KOPT-K1 (cell line): Measurements from ENCODE around the gene PRKAG2.

ENCODE experiments used
- H3K27ac ChIP-seq: fragments of 200-600 bp; sonication (generic); 2 replicates; pipeline ENCODE4 v1.5.1; 2016; ENCODE audit warnings: antibody characterized with exemption, mild to moderate bottlenecking, low read depth, low read length; ENCODE audit not compliant: poor library complexity, severe bottlenecking
- H3K36me3 ChIP-seq: fragments of 200-600 bp; sonication (generic); 2 replicates; pipeline ENCODE4 v1.5.1; 2017; ENCODE audit warnings: antibody characterized with exemption, mild to moderate bottlenecking, low read length, moderate library complexity; ENCODE audit not compliant: insufficient read depth
- H3K9me3 ChIP-seq: fragments of 200-600 bp; sonication (generic); 2 replicates; pipeline ENCODE4 v1.5.1; 2017; ENCODE audit warnings: antibody characterized with exemption, low read length, mild to moderate bottlenecking; ENCODE audit not compliant: insufficient read depth, poor library complexity, severe bottlenecking

PRKAG2 gene

DNA sequence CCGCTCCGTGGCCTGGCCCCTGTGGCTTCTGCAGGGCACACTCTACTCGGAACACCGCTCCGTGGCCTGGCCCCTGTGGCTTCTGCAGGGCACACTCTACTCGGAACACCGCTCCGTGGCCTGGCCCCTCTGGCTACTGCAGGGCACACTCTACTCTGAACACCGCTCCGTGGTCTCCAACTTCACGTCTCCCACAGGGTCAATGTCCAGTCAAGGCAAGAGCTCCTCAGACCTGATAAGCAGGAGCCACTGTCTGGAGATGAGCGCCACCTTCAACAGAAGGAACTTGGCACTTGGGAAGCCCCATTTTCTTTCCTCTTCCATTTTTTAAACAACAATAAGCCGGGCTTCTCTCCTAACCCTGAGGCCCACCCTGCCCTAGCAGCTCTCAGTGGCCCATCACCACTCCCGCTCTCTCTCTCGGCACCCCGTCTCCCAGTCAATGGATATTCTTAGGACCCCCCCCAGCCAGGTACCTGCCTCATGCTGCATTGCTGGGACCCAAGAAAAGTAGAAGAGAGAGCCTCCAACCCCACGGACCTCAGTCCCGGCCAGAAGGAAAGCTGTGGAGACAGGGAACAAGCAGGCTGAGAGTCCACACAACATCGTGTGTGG is 56.3 kb downstream of the PRKAG2 start:
- no peaks in the 10 kb centered on the region for H3K36me3 ChIP-seq
- no peak overlapping the region for H3K27ac ChIP-seq
- no peaks in the 10 kb centered on the region for H3K9me3 ChIP-seq

DNA sequence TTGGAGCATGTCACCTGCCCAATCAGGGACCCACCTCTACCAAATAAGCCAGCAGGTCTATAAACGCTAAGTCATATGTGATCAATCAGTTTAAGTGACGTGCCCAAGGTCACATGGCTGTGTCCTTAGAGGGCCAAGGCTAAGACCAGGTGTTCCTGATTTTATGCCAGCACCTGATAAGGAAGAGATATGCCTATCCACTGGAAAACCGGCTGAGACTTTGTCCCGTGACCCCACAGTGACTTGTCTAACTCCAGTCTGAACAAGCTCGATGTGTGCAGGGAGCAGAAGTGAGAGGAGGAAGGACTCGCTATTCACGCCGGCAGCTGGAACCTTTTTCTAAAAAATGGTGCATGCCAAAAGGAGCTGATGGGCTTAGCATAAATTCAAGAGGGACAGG is 57.0 kb downstream of the PRKAG2 start:
- H3K27ac ChIP-seq = no peak overlapping the region
- no peaks in the 10 kb centered on the region for H3K36me3 ChIP-seq
- no peaks in the 10 kb centered on the region for H3K9me3 ChIP-seq

DNA sequence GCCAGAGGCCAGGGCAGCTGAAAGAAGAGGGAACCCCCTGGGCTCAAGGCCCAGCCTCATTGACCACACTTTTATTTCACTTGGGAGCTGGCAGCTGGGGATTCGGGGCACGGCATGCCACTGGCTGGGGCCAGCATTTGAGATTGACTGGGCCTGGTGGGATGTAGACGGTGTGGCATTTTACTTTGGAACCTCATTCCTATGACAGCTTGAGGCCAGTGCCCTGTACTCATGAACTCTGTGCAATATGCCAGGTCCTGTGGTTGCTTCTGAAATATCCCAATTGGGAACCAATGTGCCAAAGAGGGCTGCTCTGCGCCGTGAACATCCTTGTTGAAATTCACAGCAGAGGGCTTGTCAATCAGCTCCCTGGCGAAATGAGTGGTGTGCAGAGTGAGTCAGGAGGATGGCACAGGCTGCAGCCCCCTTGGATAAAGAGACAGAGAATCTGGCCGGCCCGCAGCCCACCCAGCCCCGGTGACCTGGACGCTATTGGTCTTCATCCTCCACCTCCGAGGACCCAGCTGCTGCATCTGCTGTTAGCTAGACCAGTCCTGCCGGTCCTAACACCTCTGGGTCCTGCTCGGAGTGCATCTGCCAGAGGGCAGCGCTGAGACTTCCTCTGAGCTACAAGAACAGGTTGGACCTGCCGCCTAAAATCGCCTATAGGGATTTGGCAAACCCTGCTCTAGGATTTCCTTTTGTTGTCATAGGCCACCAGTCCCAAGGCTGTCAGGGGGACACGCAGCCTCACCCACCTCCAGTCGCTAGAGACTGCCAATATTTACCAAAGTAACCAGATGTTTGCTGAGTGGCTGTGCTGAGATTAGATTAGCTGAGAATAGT is 58.0 kb downstream of the PRKAG2 start:
- Histone ChIP-seq H3K9me3 (no peaks in the 10 kb centered on the region), H3K27ac (no peak overlapping the region), H3K36me3 (no peaks in the 10 kb centered on the region)

DNA sequence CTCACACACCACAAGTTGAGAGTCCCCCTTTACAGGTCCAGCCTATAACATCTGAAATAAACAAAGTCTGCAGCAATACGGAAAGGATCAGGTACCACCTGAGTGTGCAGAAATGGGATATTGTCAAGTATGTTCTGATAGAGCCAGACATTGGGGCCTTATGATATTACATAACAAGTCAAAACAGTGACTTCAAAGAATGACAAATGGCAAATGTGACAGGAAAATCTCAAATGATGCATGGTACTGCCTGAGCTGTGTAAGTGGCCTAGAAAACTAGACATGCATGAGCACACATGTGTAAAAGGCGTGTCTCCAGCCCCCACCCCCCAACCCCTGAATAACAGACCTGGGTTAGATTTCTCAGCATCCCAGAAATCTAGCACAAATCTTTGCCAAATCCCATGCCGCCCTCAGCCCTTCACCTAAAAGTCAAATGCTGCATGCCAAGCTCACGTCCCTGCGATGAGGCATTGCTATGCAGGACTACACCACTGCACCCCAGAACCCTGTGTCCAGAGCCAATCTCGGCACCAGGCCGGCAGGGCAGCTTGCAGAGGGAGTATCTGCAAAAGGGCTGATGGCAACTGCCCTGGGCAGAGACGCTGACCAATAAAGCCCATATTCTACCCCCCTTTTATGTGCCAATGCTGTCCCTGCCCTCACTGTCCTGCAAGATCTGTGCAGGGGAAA is 58.8 kb downstream of the PRKAG2 start:
- Histone ChIP-seq H3K36me3 (no peaks in the 10 kb centered on the region), H3K27ac (no peak overlapping the region), H3K9me3 (no peaks in the 10 kb centered on the region)

DNA sequence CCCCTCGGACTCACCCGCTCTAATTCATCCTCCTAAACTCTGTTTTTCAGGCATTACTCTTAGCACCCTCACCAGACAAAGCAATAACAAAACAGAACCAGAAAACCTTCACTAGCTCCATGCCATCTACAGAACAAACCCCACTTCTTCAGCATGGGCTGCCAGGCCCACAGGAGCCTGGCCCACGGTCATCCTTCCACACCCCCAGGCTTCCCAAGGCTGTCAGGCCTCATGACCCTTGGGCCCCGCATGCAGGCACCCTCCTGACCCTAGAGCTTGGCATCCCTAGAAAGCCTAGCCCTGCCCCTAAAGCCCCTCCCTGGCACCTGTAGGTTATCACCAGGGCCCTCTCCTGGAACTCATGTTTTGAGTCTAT is 59.6 kb downstream of the PRKAG2 start:
- no peaks in the 10 kb centered on the region for H3K9me3 ChIP-seq
- no peaks in the 10 kb centered on the region for H3K36me3 ChIP-seq
- H3K27ac ChIP-seq = no peak overlapping the region

DNA sequence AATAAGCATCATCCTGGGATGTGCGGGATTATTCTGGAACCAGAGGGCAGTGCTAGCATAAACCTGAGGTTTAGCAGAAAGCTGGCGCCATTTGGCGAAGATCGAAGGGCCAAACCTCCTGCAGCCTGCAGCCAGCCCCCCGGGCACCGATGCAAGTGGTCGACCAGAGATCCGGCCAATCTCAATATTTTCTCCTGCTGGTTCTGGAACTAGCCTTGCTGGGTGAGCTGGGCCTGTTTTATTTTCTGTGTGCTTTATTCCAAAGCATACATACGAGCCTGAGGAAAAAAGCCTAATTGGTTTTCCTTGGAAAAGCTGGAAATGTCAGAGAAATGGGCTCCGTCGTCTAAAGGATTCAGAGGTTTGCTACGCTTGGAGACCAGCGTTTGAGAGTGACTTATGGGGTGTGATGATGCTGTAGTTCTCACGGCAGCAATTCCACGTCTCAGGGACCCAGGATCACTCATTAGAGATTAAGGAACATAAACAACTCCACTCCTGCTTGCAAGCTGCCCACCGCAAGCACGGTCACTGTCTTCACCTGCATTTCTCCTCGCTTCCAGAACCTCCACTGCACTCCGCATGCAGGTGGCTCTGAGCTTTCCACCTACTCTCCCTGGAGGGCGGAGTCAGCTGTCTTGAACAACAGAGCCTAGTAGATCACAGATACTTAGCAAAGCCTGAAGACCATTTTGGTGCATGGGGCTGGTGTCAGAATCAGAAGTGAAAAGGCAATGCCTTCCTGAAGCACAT is 60.2 kb downstream of the PRKAG2 start:
- H3K9me3 ChIP-seq = no peaks in the 10 kb centered on the region
- H3K27ac ChIP-seq = no peak overlapping the region
- no peaks in the 10 kb centered on the region for H3K36me3 ChIP-seq

DNA sequence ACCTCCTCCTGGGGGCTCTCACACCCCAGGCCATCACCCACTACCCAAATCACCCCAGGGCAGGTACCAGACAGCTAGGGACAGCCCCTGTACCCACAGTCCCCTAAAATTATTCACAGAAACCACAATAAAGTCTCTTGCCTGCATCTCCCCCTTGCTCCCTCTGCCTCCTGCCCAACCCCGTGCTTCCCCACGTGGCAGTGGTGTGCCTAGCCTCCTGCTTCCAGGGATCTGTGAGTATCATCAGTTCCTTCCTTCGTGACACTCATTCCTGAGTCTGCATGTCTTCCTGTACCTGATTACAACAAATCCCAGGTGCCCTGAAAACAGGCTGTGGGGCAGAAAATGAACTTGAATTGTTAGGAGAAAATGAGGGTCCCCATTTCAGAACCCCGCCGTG is 61.5 kb downstream of the PRKAG2 start:
- Histone ChIP-seq H3K36me3 (no peaks in the 10 kb centered on the region), H3K9me3 (no peaks in the 10 kb centered on the region), H3K27ac (no peak overlapping the region)

DNA sequence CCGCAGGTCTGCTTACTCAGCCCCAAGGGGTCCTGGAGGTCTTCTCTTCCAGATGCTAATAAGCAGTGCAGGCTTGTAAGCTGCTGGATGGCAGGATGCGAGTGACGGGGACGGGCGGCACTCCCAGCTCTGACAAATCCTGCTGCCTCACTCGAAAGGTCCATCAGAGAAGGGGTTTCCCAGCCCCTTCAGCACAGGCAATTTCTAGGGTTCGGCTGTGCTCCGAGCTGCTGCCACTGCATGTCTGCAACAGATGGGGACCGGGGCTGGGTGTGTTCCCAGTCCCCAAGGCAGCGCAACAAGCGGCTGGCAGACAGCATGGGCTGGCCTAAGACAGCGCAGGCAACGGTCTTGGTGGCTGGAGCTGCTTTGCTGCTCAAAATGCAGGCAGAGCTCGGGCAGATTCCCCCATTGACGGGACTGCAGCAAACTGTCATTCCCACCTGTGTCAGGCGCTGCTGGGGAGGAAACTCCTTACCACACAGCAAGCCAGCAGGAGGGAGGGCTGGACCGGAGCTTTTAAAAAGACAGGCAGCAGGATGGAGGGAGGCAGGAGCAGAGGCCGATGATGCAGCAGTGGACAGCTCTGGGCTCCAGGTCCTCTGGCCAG is 62.4 kb downstream of the PRKAG2 start:
- no peak overlapping the region for H3K27ac ChIP-seq

DNA sequence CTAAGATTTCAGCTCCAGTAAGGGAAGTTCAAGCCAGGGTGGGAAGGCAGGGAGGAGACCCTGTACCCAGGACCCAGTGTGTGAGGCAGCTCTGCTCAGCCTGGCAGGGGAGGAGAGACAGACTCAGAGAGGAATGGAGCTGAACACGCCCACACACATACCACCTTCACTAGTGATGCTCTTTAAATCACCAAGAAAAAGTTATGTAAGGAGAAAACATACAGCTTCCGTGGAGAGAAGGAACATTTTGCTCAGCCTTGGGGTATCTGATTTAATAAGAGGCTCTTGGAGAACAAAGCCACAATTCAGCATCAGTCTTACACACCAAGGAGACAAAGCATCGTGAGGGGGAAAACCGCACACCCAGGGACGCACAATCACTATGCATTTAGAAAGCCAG is 62.9 kb downstream of the PRKAG2 start:
- Histone ChIP-seq H3K36me3 (no peaks in the 10 kb centered on the region), H3K9me3 (no peaks in the 10 kb centered on the region), H3K27ac (no peak overlapping the region)

More for the DNA sequence above, 62.4 kb downstream of the PRKAG2 start:
- Histone ChIP-seq H3K36me3 (no peaks in the 10 kb centered on the region), H3K9me3 (no peaks in the 10 kb centered on the region)

DNA sequence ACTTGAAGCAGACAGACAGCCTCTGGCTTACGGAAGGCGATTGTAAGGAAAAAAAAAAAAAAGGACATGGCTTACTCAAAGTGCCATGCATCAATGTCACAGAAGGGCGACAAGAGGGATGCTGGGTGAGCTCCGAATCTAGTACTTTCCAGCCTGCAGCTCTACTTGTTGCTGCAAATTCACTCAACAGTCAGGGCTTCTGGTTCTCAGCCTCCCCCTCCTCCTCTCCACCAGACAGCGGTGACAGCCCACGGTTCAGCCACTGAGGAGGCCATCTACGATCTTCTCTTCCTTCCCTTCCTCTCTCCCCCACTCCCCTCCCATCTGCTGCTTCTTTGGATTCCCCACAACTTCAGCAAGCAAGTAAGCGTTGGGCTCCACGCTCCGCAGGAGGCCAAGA is 63.5 kb downstream of the PRKAG2 start:
- Histone ChIP-seq H3K27ac (no peak overlapping the region), H3K36me3 (no peaks in the 10 kb centered on the region), H3K9me3 (no peaks in the 10 kb centered on the region)

DNA sequence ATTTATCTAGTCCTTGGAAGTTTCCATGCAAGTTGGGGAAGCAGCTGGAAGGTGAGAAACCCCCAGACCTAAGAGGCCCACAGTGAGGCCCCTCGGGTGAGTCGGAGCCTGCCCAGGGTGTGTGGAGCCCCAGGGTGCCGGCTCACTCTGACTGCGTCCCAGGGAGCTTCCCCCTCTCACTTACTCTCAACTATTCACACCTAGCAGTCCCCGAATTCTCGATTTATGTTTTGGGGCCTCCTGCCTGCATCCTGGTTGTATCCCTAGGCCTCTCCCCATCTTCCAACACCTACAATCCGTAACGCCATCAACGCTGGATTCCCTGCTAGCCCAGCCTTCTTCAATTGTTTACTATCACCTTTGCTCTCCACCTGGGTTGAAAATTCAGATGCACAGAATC is 63.9 kb downstream of the PRKAG2 start:
- H3K36me3 ChIP-seq = no peaks in the 10 kb centered on the region
- no peak overlapping the region for H3K27ac ChIP-seq
- H3K9me3 ChIP-seq = no peaks in the 10 kb centered on the region

DNA sequence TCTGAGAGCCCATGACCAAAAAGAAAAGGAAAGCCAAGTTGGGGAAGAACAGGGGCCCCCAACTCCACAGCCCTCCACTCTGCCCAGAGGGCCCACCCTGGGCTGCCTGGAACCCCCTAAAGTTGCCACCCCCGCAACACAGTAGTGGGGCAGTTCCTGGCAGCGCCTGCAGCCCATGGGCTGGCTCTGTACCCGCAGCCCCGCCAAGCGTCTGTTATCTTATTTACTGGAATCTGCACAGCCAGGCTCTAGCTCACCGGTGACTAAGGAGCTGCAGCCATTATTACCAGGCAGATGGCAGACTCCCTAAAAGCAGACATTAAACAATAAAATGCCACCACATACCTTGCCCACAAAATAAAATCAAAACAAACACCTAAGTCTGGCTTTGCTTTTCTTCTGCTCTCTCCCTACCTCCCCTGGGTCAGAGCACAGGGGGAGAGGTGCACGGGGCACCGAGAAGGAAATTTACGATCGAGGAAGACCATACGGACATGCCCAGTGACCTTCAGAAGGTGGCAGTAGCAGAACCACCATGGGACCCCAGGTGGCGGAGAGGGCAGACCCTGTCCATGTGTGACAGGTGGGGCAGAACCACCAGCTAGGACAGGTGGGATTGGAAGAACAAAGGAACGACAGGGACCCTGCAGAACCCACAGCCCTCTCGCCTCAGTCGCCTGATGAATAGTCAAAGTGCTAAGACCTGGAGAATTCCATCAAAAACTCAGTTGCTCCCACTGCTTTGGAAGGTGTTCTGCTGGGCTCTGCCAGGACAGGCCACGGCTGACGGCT is 66.3 kb downstream of the PRKAG2 start:
- H3K9me3 ChIP-seq = no peaks in the 10 kb centered on the region
- no peaks in the 10 kb centered on the region for H3K36me3 ChIP-seq
- no peak overlapping the region for H3K27ac ChIP-seq

DNA sequence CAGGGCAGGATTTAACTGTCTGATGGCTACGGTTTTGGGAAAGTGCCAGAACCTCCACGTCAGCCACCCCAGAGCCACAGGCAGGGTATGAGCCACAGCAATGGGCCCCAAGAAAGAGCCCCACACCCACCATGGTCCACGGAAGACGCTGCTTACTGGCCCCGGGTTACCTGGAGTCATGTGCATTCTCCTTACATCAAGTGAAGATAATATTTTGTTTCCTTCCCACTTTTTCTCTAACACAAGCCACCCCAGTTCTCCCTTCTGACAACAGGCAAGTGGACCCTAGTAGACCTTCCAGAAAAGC is 67.1 kb downstream of the PRKAG2 start:
- Histone ChIP-seq H3K36me3 (no peaks in the 10 kb centered on the region), H3K9me3 (no peaks in the 10 kb centered on the region), H3K27ac (no peak overlapping the region)

DNA sequence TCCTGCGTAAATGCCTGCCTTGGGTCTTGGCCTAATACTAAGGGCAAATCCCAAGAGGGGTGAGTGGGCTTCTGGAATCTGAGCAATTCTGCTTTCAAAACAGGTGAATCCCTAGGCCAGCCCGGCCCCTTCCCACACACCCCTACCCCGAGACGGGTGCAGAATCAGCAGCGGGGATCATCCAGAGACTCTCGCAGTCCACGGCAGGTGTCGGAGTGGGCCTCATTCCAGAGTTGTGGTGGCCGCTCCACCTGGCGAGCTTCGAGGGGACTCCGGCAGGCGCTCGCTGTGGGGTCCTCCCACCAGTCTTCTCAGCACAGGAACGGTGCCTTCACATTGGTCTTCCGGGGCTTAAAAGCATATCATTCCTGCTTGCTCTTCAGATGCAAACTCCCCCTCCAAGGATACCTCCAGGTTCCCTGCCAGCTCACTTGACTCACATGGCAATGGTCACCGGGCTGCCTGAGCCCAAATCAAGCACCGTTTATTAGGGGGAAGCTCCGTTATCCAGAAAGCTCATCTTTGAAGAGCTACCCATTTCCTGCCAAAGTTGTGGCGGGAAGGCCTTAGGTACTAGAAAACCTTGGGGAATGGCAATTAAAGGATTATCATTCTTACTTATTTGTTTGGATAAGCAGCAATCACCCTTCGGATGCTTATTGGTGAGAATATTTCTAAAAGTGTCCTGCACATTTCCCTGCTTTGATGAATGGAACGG is 67.6 kb downstream of the PRKAG2 start:
- Histone ChIP-seq H3K9me3 (no peaks in the 10 kb centered on the region), H3K36me3 (no peaks in the 10 kb centered on the region)

More for the DNA sequence above, 67.6 kb downstream of the PRKAG2 start:
- no peak overlapping the region for H3K27ac ChIP-seq
